GM13977 (cell line): ENCODE data around the gene HIVEP3.

Experiments used
- DNase-seq: peaks from one replicate; pipeline ENCODE4 v3.0.0; 2012; ENCODE audit warnings: low spot score
- CTCF ChIP-seq: IDR thresholded peaks from 2 replicates; pipeline ENCODE4 v1.5.1; 2012; ENCODE audit warnings: mild to moderate bottlenecking, control low read depth; ENCODE audit not compliant: insufficient read depth; ENCODE audit errors: extremely low read depth, missing control alignments
- in situ Hi-C: fragments of 300-500 bp; cut with MboI; formaldehyde crosslinking; loops from one replicate; pipeline ENCODE4 v1.12.0; 2022; ENCODE audit warnings: low sequenced_read_pairs, low pct_unique_long_range_greater_than_20kb, mixed read lengths, inconsistent platforms; ENCODE audit not compliant: unreplicated experiment

HIVEP3 gene

GRCh38 chr1:41632781-41633575 lies 285.7 kb downstream of the HIVEP3 start:
- in situ Hi-C loops = no loop called here
- TF ChIP-seq CTCF = no peak
- DNase-seq = no peak

- in situ Hi-C loops = no loop called here
- no peak for DNase-seq
- TF ChIP-seq CTCF = no peak
These were observed 286.8 kb downstream of the HIVEP3 start for GRCh38 chr1:41631971-41632370.

- TF ChIP-seq CTCF = no peak
- DNase-seq = no peak
- in situ Hi-C loops = no loop called here
These were observed 287.6 kb downstream of the HIVEP3 start for GRCh38 chr1:41631154-41631553.

- no peak for TF ChIP-seq CTCF
- in situ Hi-C loops = no loop called here
- no peak for DNase-seq
These were observed 289.2 kb downstream of the HIVEP3 start for GRCh38 chr1:41629571-41629970.

GRCh38 chr1:41629141-41629540 lies 289.6 kb downstream of the HIVEP3 start:
- TF ChIP-seq CTCF = no peak
- no peak for DNase-seq
- in situ Hi-C loops = no loop called here

- TF ChIP-seq CTCF = no peak
- no peak for DNase-seq
- in situ Hi-C loops = no loop called here
These were observed 291.0 kb downstream of the HIVEP3 start for GRCh38 chr1:41627491-41628280.
